Measurements from ENCODE around the gene GPN2. TPM values are rescaled to one million over a fixed set of nuclear protein-coding genes. Genes with fewer than 3 reads are reported as not detected.

The GPN2 gene
- total and polyA plus RNA-seq, 4 donors, result 9.5 to 12.7 (median 10.4) TPM

DNA sequence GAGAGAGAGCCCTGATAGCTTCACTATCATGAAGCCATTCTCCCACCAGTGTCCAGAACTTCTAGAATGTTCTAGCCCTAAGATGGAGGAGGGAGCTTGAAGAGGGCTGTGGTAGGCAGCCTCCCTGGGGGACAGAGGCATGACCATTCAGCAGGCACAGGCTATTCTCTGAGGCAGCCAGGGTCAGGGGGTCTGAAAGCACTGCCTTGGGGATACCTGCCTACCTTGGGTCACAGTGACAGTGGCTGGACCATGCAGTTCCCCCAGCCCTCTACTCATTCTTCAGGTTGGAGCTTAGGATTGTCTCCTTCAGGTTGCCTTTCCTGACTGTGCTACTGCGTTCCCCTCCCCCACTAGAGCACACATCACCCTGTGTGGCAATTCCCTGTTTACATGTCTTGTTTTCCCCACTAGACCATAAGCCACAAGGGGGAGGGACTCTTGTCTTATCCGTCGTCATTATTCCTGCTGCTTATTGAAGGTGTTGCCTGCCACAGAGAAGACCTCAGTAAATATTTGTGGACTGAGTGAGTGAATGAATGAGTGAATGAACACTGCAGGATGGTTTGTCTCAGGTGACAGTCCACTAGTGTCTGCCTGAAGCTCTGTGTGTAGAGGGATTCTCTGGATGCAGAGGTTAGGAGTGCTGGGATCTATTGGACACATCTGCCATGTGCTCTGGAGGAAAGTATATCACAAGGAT is 58.4 kb downstream of the GPN2 start:
- Histone ChIP-seq H3K27me3 (ENCODE audit: control insufficient read depth in 4 of 4, insufficient read depth in 4 of 4, low read length in 3 of 4) (no peaks in the 10 kb centered on the region), H3K9ac (ENCODE audit: low read depth in 1 of 2, low read length in 2 of 2) (peak overlapping the region; percentile 48 to 60), H3K36me3 (ENCODE audit: control insufficient read depth in 4 of 4, insufficient read depth in 3 of 4, low read depth in 1 of 4, low read length in 3 of 4) (peaks cover 3 to 26% (median 16%) of the 10 kb centered on the region in 4 donors), H3K4me1 (ENCODE audit: control insufficient read depth in 4 of 4, insufficient read depth in 4 of 4, low read length in 3 of 4) (peaks cover 12 to 55% (median 42%) of the 10 kb centered on the region in 4 donors), H3K9me3 (ENCODE audit: control insufficient read depth in 4 of 4, low read length in 3 of 4) (no peaks in the 10 kb centered on the region), H3K4me3 (ENCODE audit: low read depth in 1 of 3, low read length in 3 of 3) (no peak overlapping the region), H3K27ac (ENCODE audit: low read depth in 1 of 2, low read length in 2 of 2) (peak overlapping the region; percentile 83 to 93)
- WGBS, result 31% methylated on average over 3 of the region's 3 CpGs
- peak; percentile 27 to 46 for TF ChIP-seq RAD21 (IDR thresholded peaks at IDR 0.05)
- TF ChIP-seq HNF4G (IDR thresholded peaks at IDR 0.05), result no peak
- peak in 1 of 2 donors; percentile 13 for TF ChIP-seq GABPA (IDR thresholded peaks at IDR 0.05 in 1 of 2, conservative IDR thresholded peaks at IDR 0.05 in 1 of 2)
- TF ChIP-seq, protein P1, sequence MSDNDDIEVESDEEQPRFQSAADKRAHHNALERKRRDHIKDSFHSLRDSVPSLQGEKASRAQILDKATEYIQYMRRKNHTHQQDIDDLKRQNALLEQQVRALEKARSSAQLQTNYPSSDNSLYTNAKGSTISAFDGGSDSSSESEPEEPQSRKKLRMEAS (IDR thresholded peaks at IDR 0.05), result peak; percentile 55
- no peak for TF ChIP-seq JUND (IDR thresholded peaks at IDR 0.05)
- TF ChIP-seq, protein P2, sequence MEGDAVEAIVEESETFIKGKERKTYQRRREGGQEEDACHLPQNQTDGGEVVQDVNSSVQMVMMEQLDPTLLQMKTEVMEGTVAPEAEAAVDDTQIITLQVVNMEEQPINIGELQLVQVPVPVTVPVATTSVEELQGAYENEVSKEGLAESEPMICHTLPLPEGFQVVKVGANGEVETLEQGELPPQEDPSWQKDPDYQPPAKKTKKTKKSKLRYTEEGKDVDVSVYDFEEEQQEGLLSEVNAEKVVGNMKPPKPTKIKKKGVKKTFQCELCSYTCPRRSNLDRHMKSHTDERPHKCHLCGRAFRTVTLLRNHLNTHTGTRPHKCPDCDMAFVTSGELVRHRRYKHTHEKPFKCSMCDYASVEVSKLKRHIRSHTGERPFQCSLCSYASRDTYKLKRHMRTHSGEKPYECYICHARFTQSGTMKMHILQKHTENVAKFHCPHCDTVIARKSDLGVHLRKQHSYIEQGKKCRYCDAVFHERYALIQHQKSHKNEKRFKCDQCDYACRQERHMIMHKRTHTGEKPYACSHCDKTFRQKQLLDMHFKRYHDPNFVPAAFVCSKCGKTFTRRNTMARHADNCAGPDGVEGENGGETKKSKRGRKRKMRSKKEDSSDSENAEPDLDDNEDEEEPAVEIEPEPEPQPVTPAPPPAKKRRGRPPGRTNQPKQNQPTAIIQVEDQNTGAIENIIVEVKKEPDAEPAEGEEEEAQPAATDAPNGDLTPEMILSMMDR (IDR thresholded peaks at IDR 0.05; ENCODE audit: low read depth, low read length, missing input control), result peak; percentile 6
- peak; percentile 98 for TF ChIP-seq FOXA2 (IDR thresholded peaks at IDR 0.05)
- TF ChIP-seq, protein P3, sequence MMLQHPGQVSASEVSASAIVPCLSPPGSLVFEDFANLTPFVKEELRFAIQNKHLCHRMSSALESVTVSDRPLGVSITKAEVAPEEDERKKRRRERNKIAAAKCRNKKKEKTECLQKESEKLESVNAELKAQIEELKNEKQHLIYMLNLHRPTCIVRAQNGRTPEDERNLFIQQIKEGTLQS (IDR thresholded peaks at IDR 0.05), result no peak
- peak; percentile 91 for TF ChIP-seq SP1 (IDR thresholded peaks at IDR 0.05)
- peak; percentile 33 for TF ChIP-seq YY1 (IDR thresholded peaks at IDR 0.05)
- TF ChIP-seq, protein P4, sequence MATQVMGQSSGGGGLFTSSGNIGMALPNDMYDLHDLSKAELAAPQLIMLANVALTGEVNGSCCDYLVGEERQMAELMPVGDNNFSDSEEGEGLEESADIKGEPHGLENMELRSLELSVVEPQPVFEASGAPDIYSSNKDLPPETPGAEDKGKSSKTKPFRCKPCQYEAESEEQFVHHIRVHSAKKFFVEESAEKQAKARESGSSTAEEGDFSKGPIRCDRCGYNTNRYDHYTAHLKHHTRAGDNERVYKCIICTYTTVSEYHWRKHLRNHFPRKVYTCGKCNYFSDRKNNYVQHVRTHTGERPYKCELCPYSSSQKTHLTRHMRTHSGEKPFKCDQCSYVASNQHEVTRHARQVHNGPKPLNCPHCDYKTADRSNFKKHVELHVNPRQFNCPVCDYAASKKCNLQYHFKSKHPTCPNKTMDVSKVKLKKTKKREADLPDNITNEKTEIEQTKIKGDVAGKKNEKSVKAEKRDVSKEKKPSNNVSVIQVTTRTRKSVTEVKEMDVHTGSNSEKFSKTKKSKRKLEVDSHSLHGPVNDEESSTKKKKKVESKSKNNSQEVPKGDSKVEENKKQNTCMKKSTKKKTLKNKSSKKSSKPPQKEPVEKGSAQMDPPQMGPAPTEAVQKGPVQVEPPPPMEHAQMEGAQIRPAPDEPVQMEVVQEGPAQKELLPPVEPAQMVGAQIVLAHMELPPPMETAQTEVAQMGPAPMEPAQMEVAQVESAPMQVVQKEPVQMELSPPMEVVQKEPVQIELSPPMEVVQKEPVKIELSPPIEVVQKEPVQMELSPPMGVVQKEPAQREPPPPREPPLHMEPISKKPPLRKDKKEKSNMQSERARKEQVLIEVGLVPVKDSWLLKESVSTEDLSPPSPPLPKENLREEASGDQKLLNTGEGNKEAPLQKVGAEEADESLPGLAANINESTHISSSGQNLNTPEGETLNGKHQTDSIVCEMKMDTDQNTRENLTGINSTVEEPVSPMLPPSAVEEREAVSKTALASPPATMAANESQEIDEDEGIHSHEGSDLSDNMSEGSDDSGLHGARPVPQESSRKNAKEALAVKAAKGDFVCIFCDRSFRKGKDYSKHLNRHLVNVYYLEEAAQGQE (IDR thresholded peaks at IDR 0.05), result peak; percentile 33
- TF ChIP-seq, protein P5, sequence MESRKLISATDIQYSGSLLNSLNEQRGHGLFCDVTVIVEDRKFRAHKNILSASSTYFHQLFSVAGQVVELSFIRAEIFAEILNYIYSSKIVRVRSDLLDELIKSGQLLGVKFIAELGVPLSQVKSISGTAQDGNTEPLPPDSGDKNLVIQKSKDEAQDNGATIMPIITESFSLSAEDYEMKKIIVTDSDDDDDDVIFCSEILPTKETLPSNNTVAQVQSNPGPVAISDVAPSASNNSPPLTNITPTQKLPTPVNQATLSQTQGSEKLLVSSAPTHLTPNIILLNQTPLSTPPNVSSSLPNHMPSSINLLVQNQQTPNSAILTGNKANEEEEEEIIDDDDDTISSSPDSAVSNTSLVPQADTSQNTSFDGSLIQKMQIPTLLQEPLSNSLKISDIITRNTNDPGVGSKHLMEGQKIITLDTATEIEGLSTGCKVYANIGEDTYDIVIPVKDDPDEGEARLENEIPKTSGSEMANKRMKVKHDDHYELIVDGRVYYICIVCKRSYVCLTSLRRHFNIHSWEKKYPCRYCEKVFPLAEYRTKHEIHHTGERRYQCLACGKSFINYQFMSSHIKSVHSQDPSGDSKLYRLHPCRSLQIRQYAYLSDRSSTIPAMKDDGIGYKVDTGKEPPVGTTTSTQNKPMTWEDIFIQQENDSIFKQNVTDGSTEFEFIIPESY (IDR thresholded peaks at IDR 0.05), result no peak
- TF ChIP-seq EGR1 (IDR thresholded peaks at IDR 0.05; ENCODE audit: low read depth in 2 of 2), result no peak
- TF ChIP-seq NR2F2 (IDR thresholded peaks at IDR 0.05), result no peak
- peak; percentile 57 to 62 for TF ChIP-seq HNF4A (conservative IDR thresholded peaks at IDR 0.05)
- TF ChIP-seq RXRA (IDR thresholded peaks at IDR 0.05), result peak; percentile 80 to 85
- peak; percentile 96 for TF ChIP-seq FOXA1 (IDR thresholded peaks at IDR 0.05)
- TF ChIP-seq TAF1 (conservative IDR thresholded peaks at IDR 0.05), result no peak
- DNase-seq (ENCODE audit: low spot score), result no peak
